WTC11 (cell line): ENCODE results near the gene FCN2. TPM values are rescaled to one million over a fixed set of nuclear protein-coding genes. Genes with fewer than 3 reads are reported as not detected.

Source experiments
- ATAC-seq: fragments of 200-7000 bp; cut with Tn5 transposase; 2 replicates; pipeline ENCODE4 v1.10.0; 2021; ENCODE audit warnings: mild to moderate bottlenecking, moderate library complexity
- CTCF ChIA-PET: fragments of 300-600 bp; sonication (Branson Sonifier 250); formaldehyde crosslinking; loops from one replicate; lab custom pipeline; 2021; ENCODE audit warnings: antibody characterized with exemption; lab: Charles Lee
- POLR2A ChIA-PET: fragments of 350-600 bp; sonication (Branson Sonifier 250); formaldehyde crosslinking; loops from one replicate; lab custom pipeline; 2021; ENCODE audit warnings: antibody characterized with exemption; lab: Charles Lee
- DNase-seq: peaks from one replicate; pipeline ENCODE4 v3.0.0; 2021; ENCODE audit warnings: low spot score
- H3K27ac Mint-ChIP-seq: 2 replicates; pipeline ENCODE4 v1.8.0; 2021; ENCODE audit warnings: mixed read lengths
- H3K27me3 Mint-ChIP-seq: 2 replicates; pipeline ENCODE4 v1.8.0; 2021; ENCODE audit warnings: low read depth, mild to moderate bottlenecking, moderate library complexity, mixed read lengths
- H3K36me3 Mint-ChIP-seq: 2 replicates; pipeline ENCODE4 v1.8.0; 2021; ENCODE audit warnings: mixed read lengths
- H3K4me1 Mint-ChIP-seq: 2 replicates; pipeline ENCODE4 v1.8.0; 2022; ENCODE audit warnings: mixed read lengths
- H3K4me3 Mint-ChIP-seq: 2 replicates; pipeline ENCODE4 v1.8.0; 2021; ENCODE audit warnings: mild to moderate bottlenecking, moderate library complexity, mixed read lengths
- H3K9me3 Mint-ChIP-seq: 2 replicates; pipeline ENCODE4 v1.8.0; 2021; ENCODE audit warnings: mixed read lengths
- AFF4 ChIP-seq: sonication (generic); formaldehyde crosslinking; IDR thresholded peaks from 2 replicates; pipeline ENCODE4 v1.8.1; 2023; ENCODE audit warnings: mild to moderate bottlenecking, missing genetic modification reagents, borderline replicate concordance
- AR ChIP-seq: fragments of 250-450 bp; sonication (Bioruptor Pico); IDR thresholded peaks from 2 replicates; pipeline ENCODE4 v1.9.0; 2021; ENCODE audit warnings: mild to moderate bottlenecking
- CTCF ChIP-seq: fragments of 200-600 bp; IDR thresholded peaks from 2 replicates; pipeline ENCODE4 v1.8.0; 2022; ENCODE audit warnings: antibody characterized with exemption
- E2F4 ChIP-seq: sonication (generic); formaldehyde crosslinking; IDR thresholded peaks from 2 replicates; pipeline ENCODE4 v1.8.1; 2022; ENCODE audit warnings: low read depth, mild to moderate bottlenecking, moderate library complexity, missing genetic modification reagents, borderline replicate concordance
- ELF4 ChIP-seq: sonication (generic); formaldehyde crosslinking; IDR thresholded peaks from 2 replicates; pipeline ENCODE4 v1.8.1; 2022; ENCODE audit warnings: low read depth, mild to moderate bottlenecking, moderate library complexity, missing genetic modification reagents
- FOXP4 ChIP-seq: sonication (generic); formaldehyde crosslinking; IDR thresholded peaks from 2 replicates; pipeline ENCODE4 v1.8.0; 2022; ENCODE audit warnings: mild to moderate bottlenecking, missing genetic modification reagents
- IRF1 ChIP-seq: sonication (generic); formaldehyde crosslinking; IDR thresholded peaks from 2 replicates; pipeline ENCODE4 v1.8.0; 2023; ENCODE audit warnings: missing genetic modification reagents
- MXD4 ChIP-seq: fragments of 250-450 bp; sonication (Bioruptor Pico); IDR thresholded peaks from 2 replicates; pipeline ENCODE4 v1.8.0; 2021; ENCODE audit warnings: mild to moderate bottlenecking, moderate library complexity, borderline replicate concordance
- NFE2L1 ChIP-seq: sonication (generic); formaldehyde crosslinking; IDR thresholded peaks from 2 replicates; pipeline ENCODE4 v1.8.1; 2023; ENCODE audit warnings: missing genetic modification reagents
- PREB ChIP-seq: sonication (generic); formaldehyde crosslinking; IDR thresholded peaks from 2 replicates; pipeline ENCODE4 v1.8.1; 2022; ENCODE audit warnings: mild to moderate bottlenecking, missing genetic modification reagents, moderate library complexity, borderline replicate concordance
- PRRX2 ChIP-seq: fragments of 250-450 bp; sonication (Bioruptor Pico); IDR thresholded peaks from 2 replicates; pipeline ENCODE4 v1.8.0; 2021; ENCODE audit warnings: mild to moderate bottlenecking
- RELA ChIP-seq: sonication (generic); formaldehyde crosslinking; IDR thresholded peaks from 2 replicates; pipeline ENCODE4 v1.8.1; 2022; ENCODE audit warnings: missing genetic modification reagents, mild to moderate bottlenecking, borderline replicate concordance
- SMAD4 ChIP-seq: sonication (generic); formaldehyde crosslinking; IDR thresholded peaks from 2 replicates; pipeline ENCODE4 v1.8.0; 2022; ENCODE audit warnings: mild to moderate bottlenecking, missing genetic modification reagents
- STAT6 ChIP-seq: sonication (generic); formaldehyde crosslinking; conservative IDR thresholded peaks from 2 replicates; pipeline ENCODE4 v1.8.1; 2023; ENCODE audit warnings: mild to moderate bottlenecking, low read depth, missing genetic modification reagents, moderate library complexity
- TEAD1 ChIP-seq: sonication (generic); formaldehyde crosslinking; IDR thresholded peaks from 2 replicates; pipeline ENCODE4 v1.8.0; 2022; ENCODE audit warnings: mild to moderate bottlenecking, missing genetic modification reagents
- ZNF138 ChIP-seq: sonication (generic); formaldehyde crosslinking; conservative IDR thresholded peaks from 2 replicates; pipeline ENCODE4 v1.8.1; 2022; ENCODE audit warnings: mild to moderate bottlenecking, moderate library complexity, missing genetic modification reagents
- total RNA-seq: library from RNA; stranded (reverse); gene quantifications from 3 replicates; pipeline ENCODE4 v1.2.3, GENCODE V29; 2021

The FCN2 gene
- total RNA-seq, 1 experiment from 2014 or later = not detected

- no peak for ATAC-seq
- TF ChIP-seq NFE2L1 (CRISPR knock-in tag) (no peak), AFF4 (CRISPR knock-in tag) (no peak), MXD4 (CRISPR knock-in tag) (no peak), RELA (no peak), PREB (CRISPR knock-in tag) (no peak), FOXP4 (CRISPR knock-in tag) (no peak), PRRX2 (no peak), STAT6 (CRISPR knock-in tag) (no peak), CTCF (no peak), IRF1 (CRISPR knock-in tag) (no peak), AR (CRISPR knock-in tag) (no peak), SMAD4 (CRISPR knock-in tag) (no peak), E2F4 (CRISPR knock-in tag) (no peak), ELF4 (CRISPR knock-in tag) (no peak), ZNF138 (CRISPR knock-in tag) (no peak), TEAD1 (no peak)
- Mint-ChIP-seq H3K27ac (no peak overlapping the region), H3K9me3 (no peaks in the 10 kb centered on the region), H3K4me1 (no peaks in the 10 kb centered on the region), H3K27me3 (no peaks in the 10 kb centered on the region), H3K36me3 (no peaks in the 10 kb centered on the region), H3K4me3 (no peak overlapping the region)
- CTCF ChIA-PET = no interaction called here
- POLR2A ChIA-PET = no interaction called here
- peak; percentile 5 for DNase-seq
Observed at GRCh38 chr9:134885679-134886412, 5.2 kb downstream of the FCN2 start.
